Epidermal melanocyte (primary cell): ENCODE measurements around the gene CAMK2D.

Experiments
- DNase-seq: peaks from one replicate; pipeline ENCODE4 v3.0.0; 2011; ENCODE audit warnings: low spot score; ENCODE audit not compliant: insufficient read length

Gene CAMK2D

GRCh38 chr4:113763029-113763285, 1.4 kb upstream of the CAMK2D start:
- DNase-seq, result no peak

- peak; percentile 89 for DNase-seq
Measured at GRCh38 chr4:113762186-113763028, 869 bp upstream of the CAMK2D start.

- peak; percentile 24 for DNase-seq
Measured at GRCh38 chr4:113760795-113761619, 531 bp downstream of the CAMK2D start.

- DNase-seq, result no peak
Measured at GRCh38 chr4:113760094-113760794, 1.3 kb downstream of the CAMK2D start.

GRCh38 chr4:113759696-113760093, 1.8 kb downstream of the CAMK2D start:
- no peak for DNase-seq

- no peak for DNase-seq
Measured at GRCh38 chr4:113758372-113758771, 3.2 kb downstream of the CAMK2D start.

- DNase-seq, result no peak
Measured at GRCh38 chr4:113757486-113757885, 4.1 kb downstream of the CAMK2D start.

- no peak for DNase-seq
Measured at GRCh38 chr4:113756005-113756410, 5.5 kb downstream of the CAMK2D start.

- DNase-seq, result no peak
Measured at GRCh38 chr4:113750734-113751133, 10.8 kb downstream of the CAMK2D start.

- no peak for DNase-seq
Measured at GRCh38 chr4:113750296-113750695, 11.2 kb downstream of the CAMK2D start.

- no peak for DNase-seq
Measured at GRCh38 chr4:113749178-113749577, 12.4 kb downstream of the CAMK2D start.

- no peak for DNase-seq
Measured at GRCh38 chr4:113747949-113748348, 13.6 kb downstream of the CAMK2D start.

GRCh38 chr4:113745711-113746110, 15.8 kb downstream of the CAMK2D start:
- no peak for DNase-seq

GRCh38 chr4:113744667-113745240, 16.8 kb downstream of the CAMK2D start:
- DNase-seq, result no peak

GRCh38 chr4:113743690-113744089, 17.8 kb downstream of the CAMK2D start:
- no peak for DNase-seq

- DNase-seq, result no peak
Measured at GRCh38 chr4:113742643-113743042, 18.9 kb downstream of the CAMK2D start.

GRCh38 chr4:113741956-113742355, 19.6 kb downstream of the CAMK2D start:
- no peak for DNase-seq

GRCh38 chr4:113740857-113741379, 20.6 kb downstream of the CAMK2D start:
- DNase-seq, result no peak

- no peak for DNase-seq
Measured at GRCh38 chr4:113739197-113739596, 22.3 kb downstream of the CAMK2D start.

- DNase-seq, result no peak
Measured at GRCh38 chr4:113738251-113738650, 23.3 kb downstream of the CAMK2D start.

- no peak for DNase-seq
Measured at GRCh38 chr4:113733685-113734084, 27.9 kb downstream of the CAMK2D start.
